ENCODE results near the gene TSPAN6.

TSPAN6 gene

GRCh38 chrX:100636321-100636991 lies at the start of gene TSPAN6:
TSPAN6 (minus strand) TSS chrX:100636806; CDS start chrX:100636694, 112 bp downstream.
- peak; percentile 71 for DNase-seq (ENCODE audit: low spot score)
- peak; percentile 89 for FAIRE-seq

GRCh38 chrX:100685997-100686305 lies 49.3 kb upstream of the TSPAN6 start:
- no peak for FAIRE-seq

GRCh38 chrX:100685284-100685996 lies 48.8 kb upstream of the TSPAN6 start:
- FAIRE-seq (peak; percentile 85), DNase-seq (ENCODE audit: low spot score) (peak; percentile 54)

More at GRCh38 chrX:100685997-100686305, 49.3 kb upstream of the TSPAN6 start:
- DNase-seq (ENCODE audit: low spot score) = no peak

GRCh38 chrX:100682939-100683338 lies 46.3 kb upstream of the TSPAN6 start:
- FAIRE-seq (no peak), DNase-seq (ENCODE audit: low spot score) (no peak)

GRCh38 chrX:100681599-100681998 lies 45.0 kb upstream of the TSPAN6 start:
- no peak for FAIRE-seq

GRCh38 chrX:100680756-100681155 lies 44.1 kb upstream of the TSPAN6 start:
- FAIRE-seq = no peak
- no peak for DNase-seq (ENCODE audit: low spot score)

More at GRCh38 chrX:100681599-100681998, 45.0 kb upstream of the TSPAN6 start:
- DNase-seq (ENCODE audit: low spot score) = no peak

GRCh38 chrX:100677611-100678181 lies 41.1 kb upstream of the TSPAN6 start:
- FAIRE-seq (no peak), DNase-seq (ENCODE audit: low spot score) (no peak)

GRCh38 chrX:100674705-100675104 lies 38.1 kb upstream of the TSPAN6 start:
- FAIRE-seq = no peak

GRCh38 chrX:100673397-100673953 lies 36.9 kb upstream of the TSPAN6 start:
- FAIRE-seq = no peak
- DNase-seq (ENCODE audit: low spot score) = no peak

More at GRCh38 chrX:100674705-100675104, 38.1 kb upstream of the TSPAN6 start:
- DNase-seq (ENCODE audit: low spot score) = no peak

- no peak for FAIRE-seq
- no peak for DNase-seq (ENCODE audit: low spot score)
These were observed 36.4 kb upstream of the TSPAN6 start for GRCh38 chrX:100672966-100673365.

- FAIRE-seq (no peak), DNase-seq (ENCODE audit: low spot score) (no peak)
These were observed 27.0 kb upstream of the TSPAN6 start for GRCh38 chrX:100663642-100664041.

GRCh38 chrX:100662796-100663195 lies 26.2 kb upstream of the TSPAN6 start:
- FAIRE-seq (no peak), DNase-seq (ENCODE audit: low spot score) (no peak)

GRCh38 chrX:100662170-100662569 lies 25.6 kb upstream of the TSPAN6 start:
- DNase-seq (ENCODE audit: low spot score) = no peak
- no peak for FAIRE-seq

GRCh38 chrX:100659431-100660137 lies 23.0 kb upstream of the TSPAN6 start:
- no peak for FAIRE-seq
- DNase-seq (ENCODE audit: low spot score) = no peak

- FAIRE-seq = no peak
These were observed 22.4 kb upstream of the TSPAN6 start for GRCh38 chrX:100658941-100659381.

GRCh38 chrX:100654261-100654660 lies 17.7 kb upstream of the TSPAN6 start:
- no peak for FAIRE-seq
- DNase-seq (ENCODE audit: low spot score) = no peak

More at GRCh38 chrX:100658941-100659381, 22.4 kb upstream of the TSPAN6 start:
- DNase-seq (ENCODE audit: low spot score) = no peak

GRCh38 chrX:100652266-100652665 lies 15.7 kb upstream of the TSPAN6 start:
- FAIRE-seq (no peak), DNase-seq (ENCODE audit: low spot score) (no peak)

GRCh38 chrX:100650841-100651240 lies 14.2 kb upstream of the TSPAN6 start:
- FAIRE-seq = no peak

GRCh38 chrX:100649550-100650356 lies 13.1 kb upstream of the TSPAN6 start:
- FAIRE-seq = no peak
- DNase-seq (ENCODE audit: low spot score) = no peak

More at GRCh38 chrX:100650841-100651240, 14.2 kb upstream of the TSPAN6 start:
- no peak for DNase-seq (ENCODE audit: low spot score)

Data from RCC 7860 (cell line).